SU-DHL-6 (cell line): ENCODE measurements around the gene MGAT4D.

Experiments used
- EZH2phosphoT487 ChIP-seq: fragments of 200-600 bp; sonication (generic), shearing (Covaris generic); conservative IDR thresholded peaks from 2 replicates; pipeline ENCODE4 v1.6.1; 2018; ENCODE audit warnings: mild to moderate bottlenecking, antibody characterized with exemption, low read length, moderate library complexity, mixed read lengths
- TF ChIP-seq, protein P1 (sequence below): fragments of 200-600 bp; sonication (generic); IDR thresholded peaks from one replicate; pipeline ENCODE4 v1.5.1; 2017; ENCODE audit warnings: antibody characterized with exemption, mild to moderate bottlenecking, low read length, moderate library complexity; ENCODE audit not compliant: insufficient read depth, poor library complexity, severe bottlenecking

DNA sequence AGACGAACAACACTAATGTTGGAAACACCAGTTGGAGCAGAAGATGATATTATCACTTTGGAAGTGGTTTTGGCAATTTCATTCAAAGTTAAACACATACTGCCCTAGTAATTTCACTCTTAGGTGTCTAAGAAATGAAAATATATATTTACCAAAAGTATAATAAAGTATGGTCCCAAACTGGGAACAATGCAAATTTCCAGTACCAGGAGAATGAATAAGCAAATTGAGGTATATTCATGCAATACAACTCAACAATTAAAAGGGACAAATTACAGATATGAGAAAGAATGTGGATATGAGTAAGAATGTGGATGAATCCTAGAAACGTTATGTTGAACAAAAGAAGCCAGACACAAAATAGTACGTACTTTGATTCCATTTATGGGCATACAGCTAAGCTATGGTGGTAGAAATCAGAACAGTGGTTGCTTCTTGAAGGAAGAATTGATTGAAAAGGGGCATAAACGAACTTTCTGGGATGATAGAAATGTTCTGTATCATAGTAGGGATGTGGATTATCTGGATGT, 35.9 kb upstream of the MGAT4D start:
- TF ChIP-seq, protein P1, sequence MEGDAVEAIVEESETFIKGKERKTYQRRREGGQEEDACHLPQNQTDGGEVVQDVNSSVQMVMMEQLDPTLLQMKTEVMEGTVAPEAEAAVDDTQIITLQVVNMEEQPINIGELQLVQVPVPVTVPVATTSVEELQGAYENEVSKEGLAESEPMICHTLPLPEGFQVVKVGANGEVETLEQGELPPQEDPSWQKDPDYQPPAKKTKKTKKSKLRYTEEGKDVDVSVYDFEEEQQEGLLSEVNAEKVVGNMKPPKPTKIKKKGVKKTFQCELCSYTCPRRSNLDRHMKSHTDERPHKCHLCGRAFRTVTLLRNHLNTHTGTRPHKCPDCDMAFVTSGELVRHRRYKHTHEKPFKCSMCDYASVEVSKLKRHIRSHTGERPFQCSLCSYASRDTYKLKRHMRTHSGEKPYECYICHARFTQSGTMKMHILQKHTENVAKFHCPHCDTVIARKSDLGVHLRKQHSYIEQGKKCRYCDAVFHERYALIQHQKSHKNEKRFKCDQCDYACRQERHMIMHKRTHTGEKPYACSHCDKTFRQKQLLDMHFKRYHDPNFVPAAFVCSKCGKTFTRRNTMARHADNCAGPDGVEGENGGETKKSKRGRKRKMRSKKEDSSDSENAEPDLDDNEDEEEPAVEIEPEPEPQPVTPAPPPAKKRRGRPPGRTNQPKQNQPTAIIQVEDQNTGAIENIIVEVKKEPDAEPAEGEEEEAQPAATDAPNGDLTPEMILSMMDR: no peak
- no peak for TF ChIP-seq EZH2phosphoT487
